NT2/D1 (cell line): ENCODE results near the gene ADGRD2.

ENCODE experiments used
- SUZ12 ChIP-seq: IDR thresholded peaks from 2 replicates; pipeline ENCODE4 v1.6.1; 2011; ENCODE audit not compliant: insufficient read length, insufficient read depth; ENCODE audit errors: extremely low read depth
- YY1 ChIP-seq: IDR thresholded peaks from 2 replicates; pipeline ENCODE4 v1.6.1; 2011; ENCODE audit not compliant: insufficient read length, insufficient read depth
- ZNF274 ChIP-seq: IDR thresholded peaks from 2 replicates; pipeline ENCODE4 v1.6.1; 2011; ENCODE audit warnings: mild to moderate bottlenecking, low read depth, low read length

GRCh38 chr9:124502711-124503702 lies 52.8 kb downstream of the ADGRD2 start:
- no peak for TF ChIP-seq YY1
- no peak for TF ChIP-seq ZNF274
- TF ChIP-seq SUZ12, result no peak
